ENCODE results near the gene PVRIG.
"Not testable (repeated sequence)": the region's sequence is repeated elsewhere in the genome, so short reads cannot be mapped to it uniquely, and the experiment has no call there.

Gene PVRIG

GRCh38 chr7:100265851-100266250 lies 46.1 kb downstream of the PVRIG start:
- not testable (repeated sequence) for H3K9me3 Mint-ChIP-seq; DNase-seq (ENCODE audit: low spot score); H3K27me3 Mint-ChIP-seq (ENCODE audit: low read depth); H3K36me3 Mint-ChIP-seq (ENCODE audit: low read depth); H3K4me3 Mint-ChIP-seq; H3K4me1 Mint-ChIP-seq (ENCODE audit: low read depth)
- peak overlapping the region; percentile 9 for H3K27ac Mint-ChIP-seq

GRCh38 chr7:100266576-100267354 lies 47.0 kb downstream of the PVRIG start:
- Mint-ChIP-seq H3K27me3 (ENCODE audit: low read depth) (no peaks in the 10 kb centered on the region), H3K4me1 (ENCODE audit: low read depth) (peaks cover 12% of the 10 kb centered on the region), H3K9me3 (no peaks in the 10 kb centered on the region), H3K27ac (no peak overlapping the region), H3K36me3 (ENCODE audit: low read depth) (peaks cover 4% of the 10 kb centered on the region), H3K4me3 (no peak overlapping the region)
- no peak for DNase-seq (ENCODE audit: low spot score)

GRCh38 chr7:100267648-100268047 lies 47.9 kb downstream of the PVRIG start:
- Mint-ChIP-seq H3K4me1 (ENCODE audit: low read depth) (peaks cover 15% of the 10 kb centered on the region), H3K27me3 (ENCODE audit: low read depth) (no peaks in the 10 kb centered on the region), H3K4me3 (no peak overlapping the region), H3K36me3 (ENCODE audit: low read depth) (peaks cover 2% of the 10 kb centered on the region), H3K27ac (no peak overlapping the region), H3K9me3 (no peaks in the 10 kb centered on the region)
- DNase-seq (ENCODE audit: low spot score) = no peak

- H3K9me3 Mint-ChIP-seq; H3K27me3 Mint-ChIP-seq (ENCODE audit: low read depth); H3K27ac Mint-ChIP-seq; H3K36me3 Mint-ChIP-seq (ENCODE audit: low read depth); H3K4me3 Mint-ChIP-seq; DNase-seq (ENCODE audit: low spot score): not testable (repeated sequence)
- peaks cover 17% of the 10 kb centered on the region for H3K4me1 Mint-ChIP-seq (ENCODE audit: low read depth)
Measured at GRCh38 chr7:100268882-100269281, 49.1 kb downstream of the PVRIG start.

GRCh38 chr7:100269306-100270045 lies 49.7 kb downstream of the PVRIG start:
- H3K4me3 Mint-ChIP-seq; H3K36me3 Mint-ChIP-seq (ENCODE audit: low read depth); H3K27ac Mint-ChIP-seq; DNase-seq (ENCODE audit: low spot score); H3K9me3 Mint-ChIP-seq; H3K27me3 Mint-ChIP-seq (ENCODE audit: low read depth): not testable (repeated sequence)
- H3K4me1 Mint-ChIP-seq (ENCODE audit: low read depth) = peaks cover 17% of the 10 kb centered on the region

- H3K9me3 Mint-ChIP-seq; H3K36me3 Mint-ChIP-seq (ENCODE audit: low read depth); H3K27me3 Mint-ChIP-seq (ENCODE audit: low read depth); DNase-seq (ENCODE audit: low spot score); H3K27ac Mint-ChIP-seq: not testable (repeated sequence)
- peak overlapping the region; percentile 78 for H3K4me3 Mint-ChIP-seq
- H3K4me1 Mint-ChIP-seq (ENCODE audit: low read depth) = peaks cover 17% of the 10 kb centered on the region
Measured at GRCh38 chr7:100270046-100270918, 50.5 kb downstream of the PVRIG start.

Measured in T-helper 2 cell treated with Interferon-gamma antibody and Interleukin-4, amounts not matched to agents 5 μg/mL and 100 μg/mL, for 36 hours (primary cell).